DMS53 treated with DMSO at 0.1 percent for 48 hours (cell line): Measurements from ENCODE around the gene MT1B.

Source experiments
- DNase-seq: peaks from one replicate; lab custom pipeline; 2025; ENCODE audit not compliant: unreplicated experiment; lab: John Stamatoyannopoulos, UW

Gene MT1B

GRCh38 chr16:56651586-56651985, at the start of gene MT1B:
Gene MT1B (plus strand): TSS chr16:56651886. CDS start chr16:56651954, 68 bp downstream.
- DNase-seq: no peak

- peak; percentile 57 for DNase-seq
Measured at GRCh38 chr16:56603589-56603988, 48.1 kb upstream of the MT1B start.

GRCh38 chr16:56604966-56605365, 46.7 kb upstream of the MT1B start:
- no peak for DNase-seq

- no peak for DNase-seq
Measured at GRCh38 chr16:56605475-56605874, 46.2 kb upstream of the MT1B start.

GRCh38 chr16:56606071-56606475, 45.6 kb upstream of the MT1B start:
- DNase-seq: no peak

- DNase-seq: no peak
Measured at GRCh38 chr16:56606476-56607108, 45.1 kb upstream of the MT1B start.

- no peak for DNase-seq
Measured at GRCh38 chr16:56607109-56607618, 44.5 kb upstream of the MT1B start.

- DNase-seq: no peak
Measured at GRCh38 chr16:56607675-56608042, 44.0 kb upstream of the MT1B start.

GRCh38 chr16:56608043-56608875, 43.4 kb upstream of the MT1B start, which contains the start of gene MT2A:
Gene MT2A (plus strand): TSS chr16:56608584. CDS start chr16:56608656, 72 bp downstream.
- DNase-seq: peak; percentile 97

GRCh38 chr16:56608876-56609462, 42.7 kb upstream of the MT1B start:
- peak; percentile 61 for DNase-seq

- DNase-seq: peak; percentile 39
Measured at GRCh38 chr16:56609463-56609921, 42.2 kb upstream of the MT1B start.

- DNase-seq: no peak
Measured at GRCh38 chr16:56610017-56610608, 41.6 kb upstream of the MT1B start.

GRCh38 chr16:56610609-56611111, 41.0 kb upstream of the MT1B start:
- DNase-seq: no peak

GRCh38 chr16:56611281-56611833, 40.3 kb upstream of the MT1B start:
- DNase-seq: no peak

- no peak for DNase-seq
Measured at GRCh38 chr16:56613706-56614105, 38.0 kb upstream of the MT1B start.

- DNase-seq: no peak
Measured at GRCh38 chr16:56614549-56614991, 37.1 kb upstream of the MT1B start.

GRCh38 chr16:56615353-56615752, 36.3 kb upstream of the MT1B start:
- DNase-seq: no peak

- DNase-seq: no peak
Measured at GRCh38 chr16:56616608-56617211, 35.0 kb upstream of the MT1B start.

- DNase-seq: peak; percentile 75
Measured at GRCh38 chr16:56617212-56618085, 34.2 kb upstream of the MT1B start.
